SW 1271 (cell line): Measurements from ENCODE around the gene KCNMA1.

ENCODE experiments used
- DNase-seq, 2 experiments: peaks; one replicate each; lab custom pipeline; 2025; lab: John Stamatoyannopoulos, UW

KCNMA1 gene

GRCh38 chr10:76939933-76940468 lies 697.6 kb downstream of the KCNMA1 start:
- no peak for DNase-seq

- DNase-seq: no peak
These were observed 700.4 kb downstream of the KCNMA1 start for GRCh38 chr10:76937181-76937600.

DNA sequence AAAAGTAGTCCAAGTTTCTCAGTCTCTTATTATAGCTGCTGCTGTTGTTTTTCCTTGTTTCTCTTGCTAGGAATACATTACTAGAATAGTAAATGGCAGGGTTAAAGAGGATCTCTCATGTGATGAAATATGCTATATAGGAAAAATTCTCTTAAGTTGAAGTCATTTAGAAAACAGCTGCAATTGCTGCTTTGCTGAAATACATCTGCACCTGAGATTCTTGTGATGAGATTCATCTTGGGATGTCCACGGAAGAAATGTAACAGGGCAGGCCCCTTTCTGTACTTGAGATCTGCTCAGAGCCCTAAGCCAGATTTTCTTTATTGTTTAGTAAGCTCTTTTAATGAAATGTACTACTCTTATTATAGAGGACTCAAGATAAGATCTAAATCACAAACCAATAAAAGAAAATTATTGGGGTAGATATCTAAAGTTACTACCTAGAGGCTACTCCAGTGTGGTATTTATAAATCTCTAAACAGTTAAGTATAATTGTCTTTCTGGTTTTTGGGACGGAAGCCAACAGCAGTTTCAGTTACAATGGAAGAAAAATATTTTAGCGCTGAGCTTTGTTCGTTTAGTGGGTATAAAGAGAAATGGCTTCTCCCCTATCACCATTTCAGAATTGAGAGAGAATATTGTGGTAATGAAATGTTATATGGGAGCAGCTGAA lies 701.5 kb downstream of the KCNMA1 start:
- DNase-seq: no peak

DNA sequence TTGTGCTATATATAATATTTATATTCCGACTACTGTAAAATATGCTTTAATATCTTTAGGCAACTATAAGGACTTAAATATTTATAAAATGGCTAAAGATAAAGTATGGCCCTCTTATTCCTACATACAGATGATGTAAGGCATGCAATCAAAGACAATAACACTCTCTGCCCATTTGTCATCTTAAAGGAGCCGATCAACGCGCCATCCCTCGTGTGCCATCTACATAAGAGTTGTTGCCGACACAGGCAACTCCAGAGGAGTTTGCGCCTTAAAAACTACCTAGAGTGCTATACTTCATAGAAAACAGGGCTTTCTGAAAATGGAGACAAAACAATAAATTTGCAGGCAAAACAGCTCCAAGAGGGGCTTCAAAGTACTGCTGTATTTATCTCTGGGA lies 709.0 kb downstream of the KCNMA1 start:
- no peak for DNase-seq

GRCh38 chr10:76925636-76926405 lies 711.8 kb downstream of the KCNMA1 start:
- no peak for DNase-seq

DNA sequence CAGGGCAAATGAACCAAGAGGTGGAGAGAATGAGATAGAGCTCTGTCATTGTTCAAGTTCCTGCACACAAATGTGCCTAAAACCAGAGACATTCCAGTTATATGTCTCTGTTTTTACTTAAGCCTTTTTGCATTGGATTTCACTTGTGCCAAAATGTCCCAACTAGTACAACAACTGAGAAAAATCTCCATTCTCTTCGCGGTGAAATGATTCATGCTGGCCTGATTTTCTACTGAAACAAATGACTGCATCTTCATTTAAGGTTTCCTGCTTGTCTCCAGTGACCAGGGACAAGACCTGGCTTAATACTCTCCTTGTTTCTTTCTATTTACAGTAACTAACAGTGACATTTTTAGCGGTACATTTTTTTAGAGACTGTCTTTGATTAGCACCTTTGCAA lies 714.9 kb downstream of the KCNMA1 start:
- no peak for DNase-seq

DNA sequence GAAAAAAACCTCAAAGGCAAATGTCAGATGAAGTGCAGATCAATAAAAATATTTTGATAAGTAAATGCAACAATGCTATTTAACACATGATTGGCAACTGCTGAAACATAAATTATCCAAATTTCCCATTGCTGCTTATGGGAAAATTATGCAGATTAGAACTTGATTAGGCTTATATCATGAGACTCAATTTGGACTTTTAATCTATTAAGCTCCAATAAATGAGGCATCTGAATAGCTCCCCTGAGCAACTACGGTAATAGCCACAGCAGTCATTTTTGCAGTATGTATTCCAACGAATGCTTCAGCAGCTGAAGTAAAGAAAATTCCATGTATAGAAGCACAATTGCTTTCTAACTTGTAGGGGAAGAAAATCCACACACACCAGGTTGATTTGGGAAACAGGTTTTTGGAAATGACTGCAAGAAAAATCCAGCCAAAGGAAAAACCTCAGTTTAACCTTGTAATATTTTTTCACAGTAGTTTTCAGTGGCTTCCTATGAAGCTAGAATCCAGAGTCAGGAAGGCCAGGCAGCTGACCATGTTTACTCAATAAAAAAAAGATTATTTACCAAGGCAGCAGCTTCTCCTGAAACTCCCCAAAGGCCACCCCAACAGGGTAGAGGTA lies 716.1 kb downstream of the KCNMA1 start:
- no peak for DNase-seq

GRCh38 chr10:76920581-76920980 lies 717.0 kb downstream of the KCNMA1 start:
- DNase-seq: no peak

DNA sequence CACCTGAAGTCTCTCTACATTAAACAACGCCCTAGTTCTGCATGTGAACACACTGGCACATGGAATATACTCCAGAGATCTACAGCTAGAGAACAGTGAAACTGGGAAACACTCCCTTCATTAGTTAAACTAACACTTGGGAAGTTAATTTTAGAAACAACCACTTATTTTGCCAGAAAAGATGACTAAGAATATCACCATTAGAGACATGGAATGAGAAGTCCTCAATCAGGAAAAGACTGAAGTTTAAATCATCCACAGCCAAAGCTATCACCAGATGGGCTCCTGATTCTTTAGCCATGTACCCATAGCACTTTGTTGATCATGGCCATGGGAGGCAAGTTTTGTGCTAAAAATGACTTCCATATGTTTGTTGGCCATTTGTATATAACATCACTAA lies 719.5 kb downstream of the KCNMA1 start:
- DNase-seq: no peak

GRCh38 chr10:76917071-76917470 lies 720.5 kb downstream of the KCNMA1 start:
- DNase-seq: no peak

DNA sequence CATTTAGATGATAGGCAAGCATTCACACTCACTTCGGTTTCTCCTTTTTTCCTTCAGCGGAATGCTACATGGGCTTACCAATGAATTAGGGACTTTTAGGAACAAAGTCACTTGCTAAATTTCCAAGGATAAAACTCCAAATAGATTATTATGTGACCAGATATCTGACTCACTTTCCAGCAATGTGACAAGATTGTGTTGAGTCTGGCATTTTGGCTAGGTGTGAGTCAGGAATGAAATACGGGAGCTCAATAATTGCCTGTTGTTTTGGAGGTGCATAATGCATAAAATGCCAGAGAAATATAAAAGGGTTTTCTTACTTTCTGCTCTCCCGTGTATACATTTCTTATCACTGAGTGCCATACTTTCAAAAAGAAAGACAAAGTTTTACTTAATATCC lies 721.1 kb downstream of the KCNMA1 start:
- no peak for DNase-seq

GRCh38 chr10:76915316-76915715 lies 722.3 kb downstream of the KCNMA1 start:
- DNase-seq: no peak

- DNase-seq: no peak
These were observed 726.4 kb downstream of the KCNMA1 start for GRCh38 chr10:76911184-76911583.

DNA sequence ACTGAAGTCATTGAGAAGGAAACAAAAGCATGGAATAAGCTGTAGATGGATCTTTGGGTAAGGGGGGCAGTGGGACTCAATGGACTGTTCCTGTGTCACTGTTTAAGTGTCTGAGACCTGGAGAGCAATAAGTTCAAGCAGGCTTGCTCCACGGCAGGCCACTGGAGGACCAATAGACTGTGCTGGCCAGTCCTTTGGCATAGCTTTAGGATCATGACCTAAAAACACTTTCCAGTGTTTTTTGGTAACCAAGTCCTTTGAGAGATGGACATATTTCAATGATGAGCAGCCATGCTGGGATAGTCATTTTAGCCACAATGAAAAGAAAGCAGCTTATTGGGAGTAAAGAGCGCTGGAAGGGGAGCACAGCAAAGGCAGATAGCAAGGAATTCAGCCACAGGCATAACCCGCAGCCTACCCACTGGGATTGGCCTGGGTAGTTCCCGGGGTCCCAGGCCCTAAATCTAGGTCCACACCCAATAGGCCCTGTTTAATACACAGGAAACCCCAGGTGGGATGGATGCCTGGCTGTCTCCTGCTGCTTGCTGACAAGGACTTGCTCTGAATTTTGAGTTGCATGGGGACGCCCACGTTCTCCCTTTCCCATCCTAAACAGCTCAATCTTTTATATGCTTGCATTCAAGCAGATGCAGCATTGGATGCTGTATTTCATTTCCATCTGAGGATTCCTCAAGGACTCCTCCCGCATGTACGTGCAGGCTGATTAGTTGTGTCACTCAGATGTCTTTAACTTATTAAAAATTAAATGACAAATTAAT lies 727.2 kb downstream of the KCNMA1 start:
- no peak for DNase-seq

DNA sequence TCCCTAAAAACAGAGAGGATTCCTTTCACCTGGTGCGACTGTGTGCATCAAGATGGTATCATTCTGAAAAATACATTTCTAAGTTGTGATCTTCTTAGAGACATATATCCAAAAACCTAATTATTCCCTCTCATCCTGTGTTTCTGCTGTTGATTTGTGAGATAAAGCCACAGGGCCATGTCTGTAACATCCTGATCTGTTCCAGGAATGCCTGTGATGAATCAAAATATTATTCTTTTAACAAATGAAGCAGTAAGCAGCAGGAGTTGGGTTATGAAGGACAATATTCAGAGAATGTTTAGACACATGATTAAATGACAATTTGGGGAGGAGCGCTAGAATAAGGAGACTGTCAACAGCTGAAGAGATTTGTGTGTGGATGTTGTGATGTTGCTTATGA lies 731.4 kb downstream of the KCNMA1 start:
- DNase-seq: no peak

- DNase-seq: no peak
These were observed 732.4 kb downstream of the KCNMA1 start for GRCh38 chr10:76905251-76905650.

DNA sequence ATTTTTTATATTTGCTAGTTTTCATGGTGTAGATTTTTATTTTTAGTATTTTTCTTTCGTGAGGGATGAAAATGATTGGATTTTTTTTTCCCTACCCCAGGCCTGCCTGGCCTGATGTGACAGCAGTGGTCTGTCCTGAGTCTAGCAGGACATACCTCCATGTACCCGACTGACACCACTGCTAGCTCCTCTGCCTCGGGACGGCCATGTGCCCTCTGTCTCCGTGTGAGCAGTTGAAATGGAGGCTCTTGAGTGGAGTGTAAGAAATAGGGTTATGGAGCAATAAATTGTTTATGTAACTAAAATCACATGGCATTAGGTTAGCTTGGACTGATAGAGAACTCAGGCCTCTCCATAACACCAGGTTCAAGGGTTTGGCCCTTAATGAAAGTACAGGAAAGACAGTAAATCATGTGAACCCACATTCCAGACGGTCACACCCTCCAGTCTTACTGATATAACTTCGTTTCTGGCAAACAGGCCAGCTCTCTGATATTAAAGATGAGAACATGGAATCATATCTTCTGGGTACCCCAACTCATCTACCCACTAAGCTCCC lies 734.1 kb downstream of the KCNMA1 start:
- no peak for DNase-seq

- DNase-seq: peak in 1 of 2 experiments; percentile 1
These were observed 734.7 kb downstream of the KCNMA1 start for GRCh38 chr10:76902949-76903348.

- no peak for DNase-seq
These were observed 735.9 kb downstream of the KCNMA1 start for GRCh38 chr10:76901701-76902100.

- no peak for DNase-seq
These were observed 738.1 kb downstream of the KCNMA1 start for GRCh38 chr10:76899490-76899889.

DNA sequence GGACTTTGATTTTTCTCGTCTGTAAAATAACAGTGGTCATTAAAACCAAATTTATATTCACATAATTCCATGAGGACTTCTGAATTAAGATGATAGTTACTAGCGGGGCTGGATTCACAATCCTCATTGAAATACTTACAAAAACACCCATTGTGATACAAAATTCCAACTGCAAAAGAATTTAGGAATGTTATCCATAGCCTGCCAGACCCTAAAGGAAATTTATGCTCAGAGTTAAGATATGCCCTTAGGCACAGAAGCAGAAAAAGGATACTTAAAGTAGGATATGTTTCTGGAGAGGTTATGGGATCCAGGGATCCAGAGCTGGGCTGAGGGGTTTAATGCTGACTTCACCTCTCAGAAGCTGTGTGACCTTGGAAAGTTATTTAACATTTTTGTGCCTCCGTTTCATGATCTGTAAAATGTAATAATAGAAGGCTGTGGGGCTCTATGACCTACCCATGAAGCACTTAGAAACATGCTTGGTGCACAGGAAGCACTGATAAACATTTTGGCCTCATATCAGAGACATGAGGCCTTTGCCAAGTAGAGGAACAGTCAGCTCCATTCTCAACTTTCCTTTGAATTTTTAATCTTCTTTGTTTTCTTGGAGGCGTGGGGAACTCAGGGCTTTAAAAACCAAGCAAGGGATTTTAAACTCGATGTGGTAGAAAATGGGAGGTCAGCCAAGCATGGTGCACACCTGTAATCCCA lies 744.7 kb downstream of the KCNMA1 start:
- no peak for DNase-seq
